OCI-LY1 (cell line): ENCODE data around the gene JMJD8.

Experiments used
- EZH2 ChIP-seq: fragments of 200-600 bp; sonication (generic), shearing (Covaris generic); IDR thresholded peaks from 2 replicates; pipeline ENCODE4 v1.8.0; 2017; ENCODE audit warnings: borderline replicate concordance, mixed run types, mild to moderate bottlenecking, antibody characterized with exemption, low read length, moderate library complexity, mixed read lengths
- TF ChIP-seq, protein P1 (sequence below): fragments of 200-600 bp; sonication (generic), shearing (Covaris generic); IDR thresholded peaks from 2 replicates; pipeline ENCODE4 v1.5.1; 2017; ENCODE audit warnings: mild to moderate bottlenecking, antibody characterized with exemption, low read length, moderate library complexity, mixed read lengths

DNA sequence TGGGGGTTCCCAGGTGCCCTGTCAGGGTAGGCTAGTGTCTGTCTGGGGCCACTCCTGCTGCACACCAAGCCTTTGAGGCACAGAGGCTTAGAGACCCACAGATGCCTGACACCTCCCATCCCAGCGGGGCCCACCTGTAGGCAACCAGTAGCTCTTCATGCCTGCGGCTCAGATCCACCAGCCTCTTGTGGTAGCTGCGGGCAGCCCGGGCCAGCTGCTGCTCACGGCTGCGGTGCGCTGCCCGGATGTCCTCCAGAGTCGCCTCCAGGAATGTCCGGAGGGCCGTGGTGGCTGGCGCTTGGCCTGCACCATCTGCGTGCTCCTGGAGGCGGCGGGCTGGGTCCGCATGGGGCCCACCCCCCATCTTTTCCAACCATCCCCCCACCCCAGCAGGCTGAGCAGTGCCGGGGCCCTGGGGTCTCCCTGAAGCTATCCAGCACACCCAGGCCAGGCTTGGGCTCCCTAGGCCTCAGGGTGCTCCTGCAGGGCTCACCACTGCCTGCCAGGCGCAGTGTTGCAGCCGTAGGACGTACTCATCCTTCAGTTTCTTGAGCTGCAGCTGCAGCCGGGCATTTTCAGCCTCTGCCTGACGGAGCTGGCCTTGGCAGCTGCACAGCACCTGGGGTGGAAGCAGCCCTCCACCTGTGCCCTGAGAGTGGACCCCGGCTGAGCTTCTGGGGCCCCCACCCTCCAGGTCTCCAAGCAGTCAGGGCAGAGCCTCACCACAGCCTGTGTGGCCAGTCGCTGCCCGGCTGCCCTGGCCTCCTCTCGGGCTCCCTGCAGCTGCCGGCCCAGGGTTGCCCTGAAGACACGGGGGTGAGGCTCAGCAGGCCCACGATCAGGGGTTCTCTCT lies 40.3 kb upstream of the JMJD8 start:
- TF ChIP-seq EZH2, result no peak
- TF ChIP-seq, protein P1, sequence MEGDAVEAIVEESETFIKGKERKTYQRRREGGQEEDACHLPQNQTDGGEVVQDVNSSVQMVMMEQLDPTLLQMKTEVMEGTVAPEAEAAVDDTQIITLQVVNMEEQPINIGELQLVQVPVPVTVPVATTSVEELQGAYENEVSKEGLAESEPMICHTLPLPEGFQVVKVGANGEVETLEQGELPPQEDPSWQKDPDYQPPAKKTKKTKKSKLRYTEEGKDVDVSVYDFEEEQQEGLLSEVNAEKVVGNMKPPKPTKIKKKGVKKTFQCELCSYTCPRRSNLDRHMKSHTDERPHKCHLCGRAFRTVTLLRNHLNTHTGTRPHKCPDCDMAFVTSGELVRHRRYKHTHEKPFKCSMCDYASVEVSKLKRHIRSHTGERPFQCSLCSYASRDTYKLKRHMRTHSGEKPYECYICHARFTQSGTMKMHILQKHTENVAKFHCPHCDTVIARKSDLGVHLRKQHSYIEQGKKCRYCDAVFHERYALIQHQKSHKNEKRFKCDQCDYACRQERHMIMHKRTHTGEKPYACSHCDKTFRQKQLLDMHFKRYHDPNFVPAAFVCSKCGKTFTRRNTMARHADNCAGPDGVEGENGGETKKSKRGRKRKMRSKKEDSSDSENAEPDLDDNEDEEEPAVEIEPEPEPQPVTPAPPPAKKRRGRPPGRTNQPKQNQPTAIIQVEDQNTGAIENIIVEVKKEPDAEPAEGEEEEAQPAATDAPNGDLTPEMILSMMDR, result no peak
